Endothelial cell (in vitro differentiated cells): Measurements from ENCODE around the gene FUBP3. TPM values are rescaled to one million over a fixed set of nuclear protein-coding genes. Genes with fewer than 3 reads are reported as not detected.

Experiments
- DNase-seq: peaks from one replicate; pipeline ENCODE4 v3.0.0; 2021; ENCODE audit warnings: low spot score
- H3K27ac Mint-ChIP-seq: one replicate; pipeline ENCODE4 v1.8.0; 2021; ENCODE audit warnings: mixed read lengths, inconsistent platforms; ENCODE audit not compliant: unreplicated experiment
- H3K27me3 Mint-ChIP-seq: one replicate; pipeline ENCODE4 v1.8.0; 2021; ENCODE audit warnings: mild to moderate bottlenecking, moderate library complexity, mixed read lengths, inconsistent platforms; ENCODE audit not compliant: unreplicated experiment
- H3K36me3 Mint-ChIP-seq: one replicate; pipeline ENCODE4 v1.8.0; 2021; ENCODE audit warnings: mild to moderate bottlenecking, low read depth, mixed read lengths, inconsistent platforms; ENCODE audit not compliant: unreplicated experiment
- H3K4me1 Mint-ChIP-seq: one replicate; pipeline ENCODE4 v1.8.0; 2021; ENCODE audit warnings: mild to moderate bottlenecking, mixed read lengths, inconsistent platforms; ENCODE audit not compliant: unreplicated experiment
- H3K4me3 Mint-ChIP-seq: one replicate; pipeline ENCODE4 v1.8.0; 2021; ENCODE audit warnings: mild to moderate bottlenecking, mixed read lengths, inconsistent platforms; ENCODE audit not compliant: unreplicated experiment
- H3K9me3 Mint-ChIP-seq: one replicate; pipeline ENCODE4 v1.8.0; 2021; ENCODE audit warnings: mixed read lengths, inconsistent platforms; ENCODE audit not compliant: unreplicated experiment
- total RNA-seq: library from RNA; stranded (reverse); fragmentation: NEBNext Ultra II Directional; extraction: Animal tissue kit (Norgen Biotek cat#: 25700); gene quantifications from one replicate; pipeline ENCODE4 v1.2.1, GENCODE V29; 2021; ENCODE audit not compliant: unreplicated experiment
- TF ChIP-seq, protein P1 (sequence below): fragments of 200-600 bp; sonication (generic); IDR thresholded peaks from one replicate; pipeline ENCODE4 v1.5.0; 2021; ENCODE audit warnings: antibody characterized with exemption; ENCODE audit not compliant: unreplicated experiment

Gene FUBP3
- total RNA-seq, 1 donor from 2014 or later = 61.9 TPM

DNA sequence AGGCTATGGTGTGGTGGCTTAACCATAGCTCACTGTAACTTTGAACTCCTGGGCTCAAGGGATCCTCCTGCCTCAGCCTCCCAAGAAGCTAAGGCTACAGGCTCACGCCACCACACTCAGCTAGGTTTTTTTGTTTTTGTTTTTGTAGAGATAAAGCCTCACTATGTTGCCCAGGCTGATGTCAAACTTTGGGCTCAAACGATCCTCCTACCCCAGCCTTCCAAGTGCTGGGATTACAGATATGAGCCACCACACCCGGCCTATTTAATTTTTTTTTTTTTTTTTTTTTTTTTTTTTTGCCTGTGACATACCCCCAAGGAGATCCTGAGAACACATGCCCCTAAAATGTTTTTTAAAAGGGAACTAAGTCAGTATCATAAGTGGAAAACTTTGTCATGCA lies 10.4 kb downstream of the FUBP3 start:
- Mint-ChIP-seq H3K4me3 (no peak overlapping the region), H3K36me3 (peaks cover 4% of the 10 kb centered on the region), H3K9me3 (no peaks in the 10 kb centered on the region), H3K27me3 (peaks cover 5% of the 10 kb centered on the region), H3K27ac (no peak overlapping the region), H3K4me1 (peaks cover 5% of the 10 kb centered on the region)
- no peak for DNase-seq
- TF ChIP-seq, protein P1, sequence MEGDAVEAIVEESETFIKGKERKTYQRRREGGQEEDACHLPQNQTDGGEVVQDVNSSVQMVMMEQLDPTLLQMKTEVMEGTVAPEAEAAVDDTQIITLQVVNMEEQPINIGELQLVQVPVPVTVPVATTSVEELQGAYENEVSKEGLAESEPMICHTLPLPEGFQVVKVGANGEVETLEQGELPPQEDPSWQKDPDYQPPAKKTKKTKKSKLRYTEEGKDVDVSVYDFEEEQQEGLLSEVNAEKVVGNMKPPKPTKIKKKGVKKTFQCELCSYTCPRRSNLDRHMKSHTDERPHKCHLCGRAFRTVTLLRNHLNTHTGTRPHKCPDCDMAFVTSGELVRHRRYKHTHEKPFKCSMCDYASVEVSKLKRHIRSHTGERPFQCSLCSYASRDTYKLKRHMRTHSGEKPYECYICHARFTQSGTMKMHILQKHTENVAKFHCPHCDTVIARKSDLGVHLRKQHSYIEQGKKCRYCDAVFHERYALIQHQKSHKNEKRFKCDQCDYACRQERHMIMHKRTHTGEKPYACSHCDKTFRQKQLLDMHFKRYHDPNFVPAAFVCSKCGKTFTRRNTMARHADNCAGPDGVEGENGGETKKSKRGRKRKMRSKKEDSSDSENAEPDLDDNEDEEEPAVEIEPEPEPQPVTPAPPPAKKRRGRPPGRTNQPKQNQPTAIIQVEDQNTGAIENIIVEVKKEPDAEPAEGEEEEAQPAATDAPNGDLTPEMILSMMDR = no peak

DNA sequence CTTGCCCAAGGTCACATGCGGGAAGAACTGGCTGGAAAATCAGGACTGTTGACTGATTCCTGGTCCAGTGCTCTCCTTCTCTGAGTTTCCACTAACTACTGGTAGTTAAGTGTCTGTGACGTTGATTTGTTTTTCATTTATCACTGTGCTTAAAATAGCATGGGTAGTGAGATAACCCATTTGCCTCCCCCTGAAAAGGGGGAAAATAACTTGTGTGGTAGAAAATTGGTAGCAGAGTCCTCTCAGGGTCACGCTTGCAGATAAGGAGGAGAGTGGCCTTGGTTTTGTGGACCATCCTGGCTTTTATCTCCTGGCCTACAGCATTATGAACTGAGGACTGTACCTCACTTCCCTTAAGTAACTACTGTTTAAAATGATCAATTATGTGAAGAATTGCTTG lies 10.9 kb downstream of the FUBP3 start:
- H3K36me3 Mint-ChIP-seq = peaks cover under 1% of the 10 kb centered on the region
- no peak overlapping the region for H3K27ac Mint-ChIP-seq
- H3K4me3 Mint-ChIP-seq = no peak overlapping the region
- H3K4me1 Mint-ChIP-seq = peaks cover 2% of the 10 kb centered on the region
- peaks cover 5% of the 10 kb centered on the region for H3K27me3 Mint-ChIP-seq
- TF ChIP-seq, protein P1 = no peak
- no peaks in the 10 kb centered on the region for H3K9me3 Mint-ChIP-seq
- DNase-seq = no peak

DNA sequence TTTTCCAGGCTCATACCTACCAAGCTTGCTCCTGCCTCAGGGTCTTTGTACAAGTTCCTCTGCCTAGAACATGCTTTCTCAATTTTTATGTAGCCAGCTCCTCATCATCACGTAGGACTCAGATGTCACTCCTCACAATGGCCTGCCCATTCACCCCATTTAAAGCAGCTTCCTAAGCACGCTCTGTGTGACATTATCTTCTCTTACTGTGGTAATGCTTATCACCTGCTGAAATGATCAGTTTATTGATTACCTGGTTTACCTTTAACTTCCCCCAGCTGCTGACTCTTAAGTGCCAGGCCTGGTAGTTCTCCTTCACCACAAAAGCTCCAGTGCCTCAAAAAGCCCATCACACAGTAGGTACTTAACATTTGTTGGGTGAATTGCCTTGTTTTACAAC lies 13.6 kb downstream of the FUBP3 start:
- TF ChIP-seq, protein P1 = no peak
- Mint-ChIP-seq H3K4me3 (no peak overlapping the region), H3K27ac (no peak overlapping the region), H3K27me3 (peaks cover 5% of the 10 kb centered on the region), H3K9me3 (no peaks in the 10 kb centered on the region), H3K36me3 (peaks cover 6% of the 10 kb centered on the region), H3K4me1 (no peaks in the 10 kb centered on the region)
- DNase-seq = no peak

DNA sequence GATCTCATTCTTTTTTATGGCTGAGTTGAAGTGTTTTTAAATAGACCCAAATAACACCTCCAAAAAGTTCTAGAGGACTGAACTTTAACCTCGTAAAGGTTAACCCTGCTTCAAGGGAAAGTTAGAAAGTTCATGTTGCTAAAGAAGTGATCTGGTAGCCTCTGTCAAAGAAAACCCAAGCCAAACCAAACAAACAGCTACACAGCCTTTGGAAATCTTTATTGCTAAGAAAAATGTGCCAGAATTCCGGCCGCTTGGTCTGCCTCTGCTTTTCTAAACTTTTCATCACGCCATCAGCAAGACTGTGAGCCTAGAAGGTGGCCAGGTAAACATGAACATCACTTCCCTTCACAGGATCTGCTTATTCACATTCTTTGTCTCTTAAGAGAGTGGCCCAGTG lies 17.9 kb downstream of the FUBP3 start:
- Mint-ChIP-seq H3K4me1 (peaks cover 3% of the 10 kb centered on the region), H3K9me3 (no peaks in the 10 kb centered on the region), H3K27ac (no peak overlapping the region), H3K4me3 (no peak overlapping the region), H3K36me3 (peaks cover 14% of the 10 kb centered on the region), H3K27me3 (peaks cover 3% of the 10 kb centered on the region)
- TF ChIP-seq, protein P1 = no peak
- DNase-seq = no peak

DNA sequence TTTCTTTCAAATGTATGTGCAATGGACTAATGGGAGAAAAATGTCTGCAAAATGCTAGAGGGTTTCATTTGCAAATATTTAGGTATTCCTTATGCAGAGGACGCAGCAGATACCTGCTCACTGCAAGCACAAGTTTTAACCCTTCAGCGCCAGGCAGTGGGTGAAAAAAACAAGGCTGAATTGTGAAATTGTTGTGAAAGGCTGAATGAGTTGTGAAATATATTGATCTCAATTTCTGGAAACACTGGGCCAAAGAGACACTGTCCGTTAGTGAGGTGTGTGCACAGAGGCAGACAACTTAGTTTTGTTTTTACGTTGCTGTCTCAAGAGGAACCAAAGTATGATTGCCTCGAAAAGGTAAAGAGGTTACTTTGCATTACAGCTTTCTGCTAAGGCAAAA lies 18.8 kb downstream of the FUBP3 start:
- no peak overlapping the region for H3K27ac Mint-ChIP-seq
- no peaks in the 10 kb centered on the region for H3K27me3 Mint-ChIP-seq
- H3K36me3 Mint-ChIP-seq = peaks cover 17% of the 10 kb centered on the region
- no peak overlapping the region for H3K4me3 Mint-ChIP-seq
- TF ChIP-seq, protein P1 = no peak
- H3K4me1 Mint-ChIP-seq = peaks cover 3% of the 10 kb centered on the region
- no peak for DNase-seq
- H3K9me3 Mint-ChIP-seq = no peaks in the 10 kb centered on the region
